Muscle layer of duodenum (tissue), 2 donors: ENCODE results near the gene RPS15.
"Not testable (repeated sequence)": the region's sequence is repeated elsewhere in the genome, so short reads cannot be mapped to it uniquely, and the experiment has no call there.

ENCODE experiments used
- H3K27ac ChIP-seq: one replicate; pipeline ENCODE4 v1.7.0; 2013; ENCODE audit warnings: mild to moderate bottlenecking, low read length
- H3K27me3 ChIP-seq: one replicate; pipeline ENCODE4 v1.7.0; 2013; ENCODE audit warnings: low read depth, mild to moderate bottlenecking, control low read depth, low read length
- H3K36me3 ChIP-seq, 2 donors: one replicate each; pipeline ENCODE4 v1.7.0; 2013; ENCODE audit warnings: low read length in 2 of 2, control low read depth in 1 of 2, mild to moderate bottlenecking in 1 of 2; ENCODE audit not compliant: insufficient read depth in 2 of 2, control insufficient read depth in 1 of 2
- H3K4me1 ChIP-seq, 2 donors: one replicate each; pipeline ENCODE4 v1.7.0; 2013; ENCODE audit warnings: low read length in 2 of 2, mild to moderate bottlenecking in 2 of 2, control low read depth in 1 of 2, moderate library complexity in 1 of 2; ENCODE audit not compliant: insufficient read depth in 2 of 2, control insufficient read depth in 1 of 2
- H3K4me3 ChIP-seq, 2 donors: one replicate each; pipeline ENCODE4 v1.7.0; 2013; ENCODE audit warnings: low read length in 2 of 2, low read depth in 1 of 2, mild to moderate bottlenecking in 1 of 2
- H3K9me3 ChIP-seq, 2 donors: one replicate each; pipeline ENCODE4 v1.7.0; 2013; ENCODE audit warnings: low read length in 2 of 2, control low read depth in 1 of 2, mild to moderate bottlenecking in 1 of 2; ENCODE audit not compliant: control insufficient read depth in 1 of 2
- donor health status: healthy.

The RPS15 gene

DNA sequence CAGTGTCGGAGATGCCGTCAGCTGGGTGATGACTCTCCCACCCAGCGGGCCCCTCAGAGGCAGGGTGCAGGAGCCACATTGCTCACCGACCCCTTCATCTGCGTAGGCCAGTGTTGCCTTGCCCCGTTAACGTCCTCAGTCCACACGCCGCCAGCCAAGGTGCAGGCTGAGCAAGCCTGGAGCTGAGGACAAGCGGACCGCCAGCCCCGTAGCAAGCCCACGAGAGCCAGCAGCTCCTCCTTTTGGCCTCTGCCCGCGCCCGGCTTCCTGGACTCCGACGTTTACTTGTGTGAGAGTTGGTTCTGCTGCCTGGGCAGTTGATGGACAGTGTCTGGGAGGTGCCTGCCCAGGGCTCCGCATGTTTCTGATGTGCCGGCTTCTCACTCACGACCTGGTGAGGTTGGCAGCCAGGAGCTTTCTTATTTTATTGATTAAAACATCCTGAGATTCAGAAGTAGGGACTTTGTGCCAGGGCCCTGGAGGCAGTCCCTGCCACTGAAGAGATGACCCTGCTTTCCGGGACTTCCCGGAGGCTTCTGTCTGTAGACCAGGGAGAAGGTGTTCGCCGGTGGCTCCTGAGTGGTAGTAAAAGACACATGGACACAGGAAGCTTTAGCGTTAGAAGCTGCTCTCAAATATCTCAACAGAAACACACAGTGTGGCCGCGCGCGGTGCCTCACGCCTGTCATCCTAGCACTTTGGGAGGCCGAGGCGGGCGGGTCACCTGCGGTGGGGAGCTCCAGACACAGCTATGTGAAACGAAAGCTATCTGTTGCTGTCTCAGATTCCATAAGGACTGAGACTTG, 25.0 kb upstream of the RPS15 start:
- H3K27ac ChIP-seq, result no peak overlapping the region
- H3K9me3 ChIP-seq, result no peaks in the 10 kb centered on the region
- H3K4me3 ChIP-seq, result no peak overlapping the region
- no peaks in the 10 kb centered on the region for H3K27me3 ChIP-seq
- peaks cover 0 to 5% of the 10 kb centered on the region in 2 donors for H3K36me3 ChIP-seq
- H3K4me1 ChIP-seq, result peaks cover 24 to 78% of the 10 kb centered on the region in 2 donors

- Histone ChIP-seq H3K27me3 (no peaks in the 10 kb centered on the region), H3K27ac (peak overlapping the region; percentile 74), H3K4me1 (peaks cover 20 to 54% of the 10 kb centered on the region in 2 donors), H3K4me3 (peak overlapping the region; percentile 16 to 25), H3K9me3 (no peaks in the 10 kb centered on the region), H3K36me3 (peaks cover 8 to 30% of the 10 kb centered on the region in 2 donors)
These were observed 22.0 kb upstream of the RPS15 start for GRCh38 chr19:1416014-1416841.

DNA sequence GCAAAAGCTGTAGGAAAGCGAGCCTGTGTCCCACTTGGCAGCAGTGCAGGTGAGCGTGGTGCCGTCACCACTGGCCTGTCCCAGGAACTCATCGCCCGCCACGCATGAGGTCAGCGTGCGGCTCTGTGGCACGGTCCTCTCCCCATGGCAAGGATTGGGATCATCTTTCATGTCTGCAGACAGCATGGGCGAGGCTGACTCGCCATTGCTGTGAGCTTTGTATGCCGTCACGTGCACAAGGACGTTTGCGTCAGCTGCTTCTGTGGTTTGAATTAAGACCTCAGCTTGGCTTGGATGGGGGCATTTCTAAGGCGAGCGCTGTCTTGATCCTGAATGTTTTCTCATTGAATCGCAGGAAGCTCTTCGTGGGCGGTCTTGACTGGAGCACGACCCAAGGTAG, 21.1 kb upstream of the RPS15 start:
- H3K36me3 ChIP-seq, result peaks cover 12 to 39% of the 10 kb centered on the region in 2 donors
- no peak overlapping the region for H3K27ac ChIP-seq

DNA sequence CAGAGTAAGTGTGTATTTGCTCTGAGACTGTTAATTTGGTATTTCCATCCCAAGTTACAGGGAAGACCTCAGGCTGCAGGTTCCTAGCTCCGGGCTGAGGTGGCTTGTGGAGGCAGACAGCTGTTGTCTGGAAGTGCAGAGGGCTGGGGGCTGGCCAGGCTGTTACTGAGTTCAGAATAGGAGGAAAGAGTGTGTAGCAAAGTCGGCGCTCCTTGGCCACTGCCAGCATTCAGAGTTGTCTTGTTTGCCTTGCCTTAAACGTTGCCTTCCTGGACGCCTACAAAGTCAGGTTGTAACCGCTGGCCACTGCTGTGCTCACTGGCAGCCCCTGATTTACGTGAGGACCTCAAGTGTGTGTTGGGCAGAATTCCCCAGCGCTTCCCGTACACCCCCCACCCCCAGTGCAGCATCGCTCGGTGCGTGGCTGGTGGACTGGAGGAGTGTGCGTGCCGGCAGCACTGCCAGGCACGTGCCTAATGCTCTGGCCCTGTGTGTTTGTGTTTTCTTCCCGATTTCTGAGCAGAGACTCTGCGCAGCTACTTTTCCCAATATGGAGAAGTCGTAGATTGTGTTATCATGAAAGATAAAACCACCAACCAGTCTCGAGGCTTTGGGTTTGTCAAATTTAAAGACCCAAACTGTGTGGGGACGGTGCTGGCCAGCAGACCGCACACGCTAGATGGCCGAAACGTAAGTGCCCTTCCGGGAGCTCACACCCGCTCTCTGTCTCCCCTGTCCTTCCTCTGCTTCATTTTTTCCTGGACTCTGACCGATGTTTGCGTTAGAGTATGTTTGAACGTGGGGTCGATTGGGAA, 20.3 kb upstream of the RPS15 start:
- Histone ChIP-seq H3K9me3 (no peaks in the 10 kb centered on the region), H3K27ac (no peak overlapping the region), H3K4me1 (peaks cover 15 to 37% of the 10 kb centered on the region in 2 donors), H3K27me3 (no peaks in the 10 kb centered on the region), H3K4me3 (no peak overlapping the region), H3K36me3 (peaks cover 16 to 46% of the 10 kb centered on the region in 2 donors)

More for the DNA sequence above, 21.1 kb upstream of the RPS15 start:
- H3K27me3 ChIP-seq, result no peaks in the 10 kb centered on the region
- H3K4me3 ChIP-seq, result no peak overlapping the region
- H3K9me3 ChIP-seq, result no peaks in the 10 kb centered on the region
- H3K4me1 ChIP-seq, result peaks cover 15 to 44% of the 10 kb centered on the region in 2 donors

GRCh38 chr19:1418496-1418775, 19.8 kb upstream of the RPS15 start:
- Histone ChIP-seq H3K4me1 (peaks cover 15 to 37% of the 10 kb centered on the region in 2 donors), H3K36me3 (peaks cover 20 to 52% of the 10 kb centered on the region in 2 donors), H3K9me3 (no peaks in the 10 kb centered on the region), H3K4me3 (no peak overlapping the region), H3K27ac (no peak overlapping the region), H3K27me3 (no peaks in the 10 kb centered on the region)

DNA sequence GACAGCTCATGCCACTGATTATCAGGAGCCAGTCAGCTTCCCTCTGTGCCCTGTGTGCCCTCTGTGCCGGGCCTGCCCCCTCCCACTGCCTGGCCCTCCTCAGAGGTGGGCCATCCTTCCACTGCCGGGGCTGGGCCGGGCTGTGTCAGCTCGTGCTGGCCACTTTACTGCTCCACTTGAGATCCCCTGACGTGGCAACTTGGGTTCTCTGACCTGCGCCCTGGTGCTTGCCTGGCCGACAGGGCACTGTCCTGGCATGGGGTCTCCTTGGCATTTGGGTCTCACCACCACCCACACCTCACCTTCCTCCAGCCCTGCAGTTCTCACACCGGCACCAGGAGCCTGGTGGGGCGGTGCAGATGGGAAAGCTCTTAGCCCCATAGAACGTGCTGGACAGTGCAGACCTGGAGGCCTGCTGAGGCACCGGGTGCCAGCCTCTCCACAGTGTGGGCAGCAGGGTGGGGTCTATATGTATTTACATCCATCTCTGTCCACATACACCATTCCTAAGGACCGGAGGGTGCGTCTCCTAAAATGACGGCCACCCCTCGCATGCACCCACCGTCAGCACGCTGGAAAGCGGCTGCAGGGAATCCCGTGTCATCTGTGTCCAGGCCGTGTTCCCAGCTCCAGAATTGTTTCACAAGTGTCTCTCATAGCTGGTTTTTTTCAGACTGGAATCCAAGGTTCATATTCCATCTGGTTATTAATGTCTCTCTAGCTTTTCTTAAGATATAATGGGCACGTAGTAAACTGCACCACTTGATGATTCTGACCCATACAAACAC, 19.1 kb upstream of the RPS15 start:
- H3K4me1 ChIP-seq, result peaks cover 15 to 37% of the 10 kb centered on the region in 2 donors
- no peak overlapping the region for H3K4me3 ChIP-seq
- H3K9me3 ChIP-seq, result no peaks in the 10 kb centered on the region
- no peaks in the 10 kb centered on the region for H3K27me3 ChIP-seq
- H3K36me3 ChIP-seq, result peaks cover 26 to 58% of the 10 kb centered on the region in 2 donors
- H3K27ac ChIP-seq, result no peak overlapping the region

DNA sequence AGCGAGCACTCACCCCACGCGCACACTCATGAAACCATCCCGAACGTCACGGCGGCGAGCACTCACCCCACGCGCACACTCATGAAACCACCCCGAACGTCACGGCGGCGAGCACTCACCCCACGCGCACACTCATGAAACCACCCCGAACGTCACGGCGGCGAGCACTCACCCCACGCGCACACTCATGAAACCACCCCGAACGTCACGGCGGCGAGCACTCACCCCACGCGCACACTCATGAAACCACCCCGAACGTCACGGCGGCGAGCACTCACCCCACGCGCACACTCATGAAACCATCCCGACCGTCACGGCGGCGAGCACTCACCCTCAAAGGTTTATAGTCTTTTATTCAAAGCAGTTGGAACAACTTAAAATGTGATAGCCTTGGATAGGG, 18.1 kb upstream of the RPS15 start:
- H3K27me3 ChIP-seq, H3K27ac ChIP-seq, H3K4me3 ChIP-seq, H3K9me3 ChIP-seq: not testable (repeated sequence)
- H3K36me3 ChIP-seq, result peaks cover 27 to 66% of the 10 kb centered on the region in 2 donors
- peaks cover 11 to 33% of the 10 kb centered on the region in 2 donors for H3K4me1 ChIP-seq

DNA sequence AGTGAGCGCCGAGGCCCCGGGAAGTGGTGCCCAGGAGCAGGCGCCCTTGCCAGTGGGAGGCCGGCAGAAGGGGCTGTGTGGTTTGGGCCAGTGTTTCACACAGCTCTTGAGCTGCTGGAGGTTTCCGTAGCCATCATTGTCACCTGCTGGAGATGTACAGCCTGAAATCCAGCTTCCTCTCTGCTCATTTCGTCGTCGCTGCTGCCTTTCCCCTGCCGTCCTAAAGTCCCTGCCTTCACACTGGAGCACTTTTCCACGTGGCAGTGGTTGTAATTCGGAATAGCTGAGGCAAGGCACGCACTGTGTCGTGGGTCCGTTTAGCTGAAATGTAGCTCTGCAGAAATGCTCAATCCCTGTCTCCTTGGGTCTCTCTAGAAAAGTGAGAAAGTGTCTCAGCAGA, 17.6 kb upstream of the RPS15 start:
- peaks cover 32 to 71% of the 10 kb centered on the region in 2 donors for H3K36me3 ChIP-seq
- no peaks in the 10 kb centered on the region for H3K27me3 ChIP-seq
- H3K4me3 ChIP-seq, result no peak overlapping the region
- no peak overlapping the region for H3K27ac ChIP-seq
- H3K4me1 ChIP-seq, result peaks cover 9 to 28% of the 10 kb centered on the region in 2 donors
- no peaks in the 10 kb centered on the region for H3K9me3 ChIP-seq

DNA sequence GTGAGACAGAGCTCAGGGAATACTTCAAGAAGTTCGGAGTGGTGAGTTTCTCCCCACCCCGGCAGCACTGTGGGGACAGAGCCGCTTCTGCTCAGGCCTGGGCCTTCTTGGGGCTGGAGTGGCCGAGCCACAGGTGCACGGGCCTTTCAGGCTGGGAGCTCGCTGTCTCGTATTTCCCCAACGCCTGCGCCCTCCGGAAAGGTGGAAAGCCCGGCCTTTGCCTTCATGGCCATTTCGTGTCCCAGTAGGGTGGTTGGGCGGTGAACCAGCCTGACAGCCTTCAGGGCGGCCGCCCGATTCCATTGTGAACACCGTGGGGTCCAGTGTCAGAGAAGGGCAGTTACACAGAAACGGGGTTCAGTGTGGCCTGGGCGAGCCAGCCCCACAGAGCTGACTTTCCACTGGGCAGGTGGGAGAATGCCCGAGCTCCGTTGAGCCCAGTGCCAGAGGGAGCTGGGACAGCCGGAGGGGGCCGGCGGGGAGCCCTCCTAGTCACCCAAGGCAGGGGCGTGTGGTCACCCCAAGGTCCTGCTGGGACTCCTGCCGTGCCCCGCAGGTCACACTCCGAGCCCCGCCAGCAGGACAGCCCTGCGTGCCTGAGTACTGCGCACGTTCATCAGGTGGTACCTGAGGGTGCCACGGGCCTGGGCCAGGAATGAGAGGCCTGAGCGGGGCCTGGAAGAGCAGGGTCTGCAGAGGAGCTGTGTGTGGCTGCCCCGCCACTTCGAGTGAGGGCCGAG, 16.8 kb upstream of the RPS15 start:
- Histone ChIP-seq H3K36me3 (peaks cover 34 to 79% of the 10 kb centered on the region in 2 donors), H3K4me3 (no peak overlapping the region), H3K27me3 (no peaks in the 10 kb centered on the region), H3K9me3 (no peaks in the 10 kb centered on the region), H3K4me1 (peaks cover 1 to 20% of the 10 kb centered on the region in 2 donors), H3K27ac (no peak overlapping the region)

DNA sequence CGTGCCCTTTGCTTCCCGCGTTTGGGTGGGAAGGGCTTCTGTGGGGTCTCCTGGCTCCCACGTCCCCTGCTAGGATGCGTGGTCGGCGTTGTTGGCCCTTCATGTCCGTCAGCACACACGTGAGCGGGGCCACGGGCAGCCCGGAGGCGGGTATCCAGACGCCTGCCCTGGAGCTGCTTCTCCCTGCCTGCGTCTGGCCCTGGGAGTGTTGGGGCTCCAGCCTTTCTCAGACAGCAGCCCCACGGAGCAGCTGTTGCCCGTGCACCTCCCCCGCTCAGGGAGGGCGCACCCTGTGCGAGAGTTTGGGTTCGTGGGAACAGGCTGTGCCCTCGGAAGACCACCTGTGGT, 16.3 kb upstream of the RPS15 start:
- Histone ChIP-seq H3K27ac (no peak overlapping the region), H3K9me3 (no peaks in the 10 kb centered on the region), H3K4me3 (no peak overlapping the region), H3K36me3 (peaks cover 36 to 85% of the 10 kb centered on the region in 2 donors), H3K4me1 (peaks cover 0 to 15% of the 10 kb centered on the region in 2 donors), H3K27me3 (no peaks in the 10 kb centered on the region)
